HepG2 (cell line): Measurements from ENCODE around the gene KCNK5. TPM values are rescaled to one million over a fixed set of nuclear protein-coding genes. Genes with fewer than 3 reads are reported as not detected.

Experiments
- ATAC-seq: fragments of 200-7000 bp; cut with Tn5 transposase; 3 replicates; pipeline ENCODE4 v1.9.1; 2020; ENCODE audit warnings: mild to moderate bottlenecking, moderate library complexity
- BruUV-seq: library from RNA; stranded (reverse); fragments of 400-500 nt; replicated peaks from 2 replicates; lab custom pipeline; 2021; lab: Mats Ljungman, UMichigan
- CTCF ChIA-PET: fragments of 300-600 bp; formaldehyde crosslinking; extraction: SDS; loops from one replicate; lab custom pipeline; 2021; ENCODE audit warnings: low total read pairs, inconsistent platforms, low intra/inter-chr PET ratio; lab: Yijun Ruan, JAX
- POLR2A ChIA-PET: fragments of 350-600 bp; sonication (Branson Sonifier 250); formaldehyde crosslinking; loops from one replicate; lab custom pipeline; 2020; ENCODE audit warnings: antibody characterized with exemption, inconsistent platforms; lab: Yijun Ruan, JAX
- DNase-seq: peaks from one replicate; pipeline ENCODE4 v3.0.0-alpha.2; 2015; ENCODE audit warnings: low spot score
- FAIRE-seq: peaks from 3 replicates; lab custom pipeline; 2011; peaks lifted over from hg19 to GRCh38; lab: Jason Lieb, UNC
- H2AFZ ChIP-seq: one replicate; pipeline ENCODE4 v1.6.1; 2011; ENCODE audit warnings: low read length, inconsistent platforms
- H3K27ac ChIP-seq: fragments of 300-600 bp; 3 replicates; pipeline ENCODE4 v1.8.0; 2011; ENCODE audit warnings: mixed run types, mild to moderate bottlenecking, mixed read lengths, low read length, inconsistent platforms; ENCODE audit not compliant: insufficient read depth; ENCODE audit errors: extremely low read length
- H3K27me3 ChIP-seq, 2 experiments: fragments of 200-600 bp in 1 of 2; 2 replicates in 1 of 2; 3 replicates in 1 of 2; pipeline versions ENCODE4 v1.6.0 to v1.8.0; 2011; ENCODE audit warnings: low read length in 2 of 2, mild to moderate bottlenecking in 2 of 2, moderate library complexity in 2 of 2, inconsistent platforms in 1 of 2; ENCODE audit not compliant: insufficient read depth in 2 of 2, control insufficient read depth in 1 of 2
- H3K36me3 ChIP-seq, 2 experiments: fragments of 200-600 bp in 1 of 2; replicated peaks in 1 of 2; 2 replicates in 1 of 2; 3 replicates in 1 of 2; pipeline versions ENCODE4 v1.5.1 to v1.8.0; 2011; ENCODE audit warnings: low read length in 2 of 2, inconsistent platforms in 1 of 2; ENCODE audit not compliant: insufficient read depth in 2 of 2, control insufficient read depth in 1 of 2
- H3K4me1 ChIP-seq: 2 replicates; pipeline ENCODE4 v1.5.1; 2012; ENCODE audit warnings: low read length, inconsistent platforms; ENCODE audit not compliant: insufficient read depth
- H3K4me2 ChIP-seq: 2 replicates; pipeline ENCODE4 v1.6.0; 2011; ENCODE audit warnings: low read depth, low read length, inconsistent platforms
- H3K4me3 ChIP-seq, 3 experiments: fragments of 200-600 bp in 1 of 3; sonication (generic), shearing (Covaris generic) in 1 of 3; replicated peaks in 1 of 3; 2 replicates each; pipeline ENCODE4 v1.5.1; 2011 to 2016; ENCODE audit warnings: low read length in 3 of 3, inconsistent platforms in 2 of 3, low read depth in 2 of 3, mild to moderate bottlenecking in 2 of 3, control low read depth in 1 of 3, mixed read lengths in 1 of 3; ENCODE audit not compliant: insufficient read depth in 1 of 3
- H3K79me2 ChIP-seq: one replicate; pipeline ENCODE4 v1.6.1; 2011; ENCODE audit warnings: low read length, inconsistent platforms; ENCODE audit not compliant: insufficient read depth
- H3K9ac ChIP-seq: 2 replicates; pipeline ENCODE4 v1.6.0; 2011; ENCODE audit warnings: mild to moderate bottlenecking, low read depth, low read length, inconsistent platforms; ENCODE audit not compliant: insufficient read depth
- H3K9me3 ChIP-seq: 2 replicates; pipeline ENCODE4 v1.5.1; 2012; ENCODE audit warnings: mild to moderate bottlenecking, low read length
- H4K20me1 ChIP-seq: 2 replicates; pipeline ENCODE4 v1.6.0; 2011; ENCODE audit warnings: inconsistent platforms, mild to moderate bottlenecking, low read length, moderate library complexity; ENCODE audit not compliant: insufficient read depth
- BRD4 ChIP-seq: sonication (generic); formaldehyde crosslinking; IDR thresholded peaks from 2 replicates; pipeline ENCODE4 v1.4.0; 2020; ENCODE audit warnings: missing genetic modification reagents
- GTF3A ChIP-seq: sonication (generic); formaldehyde crosslinking; conservative IDR thresholded peaks from 2 replicates; pipeline ENCODE4 v1.4.0; 2020; ENCODE audit warnings: mild to moderate bottlenecking, missing genetic modification reagents
- KDM3A ChIP-seq: IDR thresholded peaks from 2 replicates; pipeline ENCODE4 v1.6.1; 2018; ENCODE audit warnings: low read depth, missing compliant biosample characterization
- KMT2A ChIP-seq: sonication (generic); formaldehyde crosslinking; IDR thresholded peaks from 2 replicates; pipeline ENCODE4 v1.4.0; 2020; ENCODE audit warnings: missing genetic modification reagents
- MED13 ChIP-seq: sonication (generic); formaldehyde crosslinking; IDR thresholded peaks from 2 replicates; pipeline ENCODE4 v1.5.0; 2020; ENCODE audit warnings: missing genetic modification reagents
- NPAS2 ChIP-seq: sonication (generic); formaldehyde crosslinking; IDR thresholded peaks from 2 replicates; pipeline ENCODE4 v1.8.0; 2022; ENCODE audit warnings: mild to moderate bottlenecking, missing genetic modification reagents, borderline replicate concordance
- SAFB2 ChIP-seq: sonication (generic); formaldehyde crosslinking; IDR thresholded peaks from 2 replicates; pipeline ENCODE4 v1.5.1; 2020; ENCODE audit warnings: missing genetic modification reagents, low read depth, mild to moderate bottlenecking, borderline replicate concordance
- SKI ChIP-seq: fragments of 450-650 bp; IDR thresholded peaks from one replicate; pipeline ENCODE4 v1.6.1; 2018; ENCODE audit warnings: mild to moderate bottlenecking; ENCODE audit not compliant: partially characterized antibody
- SKIL ChIP-seq: sonication (generic); formaldehyde crosslinking; IDR thresholded peaks from 2 replicates; pipeline ENCODE4 v1.8.0; 2022; ENCODE audit warnings: missing genetic modification reagents, mild to moderate bottlenecking, moderate library complexity, borderline replicate concordance
- SRSF1 ChIP-seq: fragments of 200-400 bp; formaldehyde crosslinking; optimal IDR thresholded peaks from 2 replicates; pipeline ENCODE3; 2017; ENCODE audit warnings: mild to moderate bottlenecking, low read depth, low read length, moderate library complexity
- UBTF ChIP-seq: sonication (generic); formaldehyde crosslinking; IDR thresholded peaks from 2 replicates; pipeline ENCODE4 v1.4.0; 2020; ENCODE audit warnings: mild to moderate bottlenecking, missing genetic modification reagents
- ZFAT ChIP-seq: sonication (generic); formaldehyde crosslinking; conservative IDR thresholded peaks from 2 replicates; pipeline ENCODE4 v1.8.1; 2023; ENCODE audit warnings: missing genetic modification reagents, inconsistent platforms
- ZNF337 ChIP-seq: sonication (generic); formaldehyde crosslinking; IDR thresholded peaks from 2 replicates; pipeline ENCODE4 v1.5.1; 2020; ENCODE audit warnings: missing genetic modification reagents, low read depth, mild to moderate bottlenecking, borderline replicate concordance
- ZNF543 ChIP-seq: sonication (generic); formaldehyde crosslinking; IDR thresholded peaks from 2 replicates; pipeline ENCODE4 v1.4.0; 2020; ENCODE audit warnings: mild to moderate bottlenecking, missing genetic modification reagents
- ZNF607 ChIP-seq: sonication (generic); formaldehyde crosslinking; IDR thresholded peaks from 2 replicates; pipeline ENCODE4 v1.5.1; 2020; ENCODE audit warnings: missing genetic modification reagents, mild to moderate bottlenecking, borderline replicate concordance
- WGBS: methylation state at CpG from one replicate; pipeline ENCODE4 v1.1.6; 2017; ENCODE audit warnings: low lambda C conversion rate; 5-methylcytosine and 5-hydroxymethylcytosine counted together
- in situ Hi-C: cut with HindIII; loops from 2 replicates; pipeline ENCODE4 v1.10.0; 2017; ENCODE audit warnings: low pct_unique_long_range_greater_than_20kb; ENCODE audit not compliant: extremely low pct_ligation_motif_present
- intact Hi-C: fragments of 100-400 bp; cut with micrococcal nuclease; formaldehyde crosslinking; loops from one replicate; pipeline ENCODE4 v1.10.0; 2022; ENCODE audit not compliant: unreplicated experiment
- polyA plus RNA-seq, 8 experiments: library from polyadenylated mRNA; depleted of rRNA in 3 of 8; stranded (reverse) in 7 of 8; unstranded in 1 of 8; fragments of >200 nt; fragmentation: Illumina TruSeq in 4 of 8; extraction: Trizol in 4 of 8; gene quantifications; 2 replicates each; pipeline versions ENCODE4 v1.2.1 to v1.2.3, GENCODE V29; 2011 to 2016; ENCODE audit warnings: low read depth in 4 of 8, missing spikeins in 1 of 8, mixed read lengths in 1 of 8; ENCODE audit not compliant: insufficient read depth in 1 of 8
- total RNA-seq, 5 experiments: library from RNA; depleted of rRNA; stranded (reverse); fragments of >200 nt; fragmentation: Illumina TruSeq; extraction: Trizol; gene quantifications; 2 replicates each; pipeline ENCODE4 v1.2.3, GENCODE V29; 2016; ENCODE audit warnings: low read depth in 1 of 5

Gene KCNK5
- total and polyA plus RNA-seq, 2 of the 13 experiments (the other 11 are each of a cell fraction or from before 2014, with no cell fraction given) = 0.04 TPM; not detected in 1

GRCh38 chr6:39199976-39200375 is 29.3 kb downstream of the KCNK5 start:
- ATAC-seq (no peak), DNase-seq (no peak), FAIRE-seq (no peak)
- no peak overlapping the region for H3K27ac ChIP-seq
- H3K27me3 ChIP-seq = no peaks in the 10 kb centered on the region; a peak in 2 of 5 replicates
- H3K9ac ChIP-seq = no peak overlapping the region
- H3K36me3 ChIP-seq = no peaks in the 10 kb centered on the region
- CTCF ChIA-PET = no interaction called here
- H3K4me3 ChIP-seq = no peak overlapping the region
- no peak overlapping the region for H3K4me2 ChIP-seq
- no peaks in the 10 kb centered on the region for H3K4me1 ChIP-seq
- H3K9me3 ChIP-seq = no peaks in the 10 kb centered on the region
- H3K79me2 ChIP-seq = no peaks in the 10 kb centered on the region
- in situ Hi-C loops = no loop called here
- TF ChIP-seq ZNF337 (CRISPR knock-in tag) (no peak), SAFB2 (CRISPR knock-in tag) (no peak), KMT2A (no peak), UBTF (CRISPR knock-in tag) (no peak)
- intact Hi-C loops = no loop called here
- POLR2A ChIA-PET = no interaction called here
- WGBS = 69% methylated on average over 10 of the region's 10 CpGs
- no TSS peak for BruUV-seq
- H2AFZ ChIP-seq = no peak overlapping the region
- H4K20me1 ChIP-seq = no peaks in the 10 kb centered on the region

- BruUV-seq = no TSS peak
- Histone ChIP-seq H3K36me3 (no peaks in the 10 kb centered on the region), H3K27ac (no peak overlapping the region), H3K79me2 (no peaks in the 10 kb centered on the region), H4K20me1 (no peaks in the 10 kb centered on the region), H3K27me3 (no peaks in the 10 kb centered on the region; a peak in 2 of 5 replicates), H3K9me3 (no peaks in the 10 kb centered on the region), H2AFZ (no peak overlapping the region), H3K4me2 (no peak overlapping the region), H3K4me1 (no peaks in the 10 kb centered on the region), H3K4me3 (no peak overlapping the region), H3K9ac (no peak overlapping the region)
- FAIRE-seq = no peak
- POLR2A ChIA-PET = no interaction called here
- in situ Hi-C loops (no loop called here), intact Hi-C loops (no loop called here)
- DNase-seq = no peak
- ATAC-seq = no peak
- CTCF ChIA-PET = no interaction called here
- WGBS = 37% methylated on average over 6 of the region's 7 CpGs
- no peak for TF ChIP-seq ZFAT (CRISPR knock-in tag)
- no peak for TF ChIP-seq SKI
- no peak for TF ChIP-seq BRD4 (CRISPR knock-in tag)
- TF ChIP-seq GTF3A (CRISPR knock-in tag) = no peak
- TF ChIP-seq ZNF607 = no peak
- no peak for TF ChIP-seq NPAS2
- TF ChIP-seq SRSF1 = no peak
- no peak for TF ChIP-seq ZNF543 (CRISPR knock-in tag)
- TF ChIP-seq KDM3A = no peak
- TF ChIP-seq SKIL (CRISPR knock-in tag) = no peak
- no peak for TF ChIP-seq MED13
Measured at GRCh38 chr6:39199231-39199940, 29.9 kb downstream of the KCNK5 start.
